Tibial nerve (tissue), 4 donors: ENCODE results near the gene KDM4C. TPM values are rescaled to one million over a fixed set of nuclear protein-coding genes. Genes with fewer than 3 reads are reported as not detected.

Experiments used
- DNase-seq, 2 donors: peaks; one replicate each; pipeline ENCODE4 v3.0.0-alpha.2; 2019; ENCODE audit warnings: low spot score in 2 of 2
- H3K27ac ChIP-seq, 4 donors: fragments of 200-600 bp; sonication (generic) in 3 of 4; one replicate each; pipeline ENCODE4 v1.5.1; 2017 to 2019; ENCODE audit warnings: mild to moderate bottlenecking in 1 of 4
- H3K27me3 ChIP-seq, 2 donors: fragments of 200-600 bp; sonication (generic) in 1 of 2; one replicate each; pipeline versions ENCODE4 v1.5.1 to v1.6.0; 2017 to 2019
- H3K36me3 ChIP-seq, 3 donors: fragments of 200-600 bp; sonication (generic); one replicate each; pipeline ENCODE4 v1.5.1; 2018 to 2019
- H3K4me1 ChIP-seq, 4 donors: fragments of 200-600 bp; sonication (generic) in 3 of 4; one replicate each; pipeline ENCODE4 v1.5.1; 2017 to 2019
- H3K4me3 ChIP-seq, 4 donors: fragments of 200-600 bp; sonication (generic) in 3 of 4; one replicate each; pipeline ENCODE4 v1.5.1; 2017 to 2019; ENCODE audit warnings: mild to moderate bottlenecking in 1 of 4, moderate library complexity in 1 of 4
- H3K9me3 ChIP-seq, 4 donors: fragments of 200-600 bp; sonication (generic) in 3 of 4; one replicate each; pipeline ENCODE4 v1.5.1; 2017 to 2019
- EP300 ChIP-seq, 2 donors: sonication (generic); formaldehyde crosslinking; IDR thresholded peaks; one replicate each; pipeline ENCODE4 v1.6.1; 2017; ENCODE audit warnings: antibody characterized with exemption in 2 of 2, mild to moderate bottlenecking in 1 of 2
- POLR2A ChIP-seq, 2 donors: fragments of 450-650 bp; IDR thresholded peaks; one replicate each; pipeline ENCODE4 v1.6.1; 2017; ENCODE audit warnings: antibody characterized with exemption in 2 of 2, mild to moderate bottlenecking in 2 of 2, moderate library complexity in 2 of 2
- WGBS, 2 donors: methylation state at CpG; one replicate each; pipeline ENCODE4 v1.1.5; 2018; 5-methylcytosine and 5-hydroxymethylcytosine counted together
- total RNA-seq, 4 donors: library from RNA; depleted of rRNA; stranded (reverse); fragments of >200 nt; gene quantifications; one replicate each; pipeline ENCODE4 v1.1.0, GENCODE V29; 2016
- TF ChIP-seq, protein P1 (sequence below), 5 experiments: fragments of 200-600 bp in 3 of 5; fragments of 450-650 bp in 2 of 5; sonication (generic) in 3 of 5; IDR thresholded peaks; one replicate each; pipeline ENCODE4 v1.5.1; 2016 to 2019; ENCODE audit warnings: antibody characterized with exemption in 5 of 5, mild to moderate bottlenecking in 3 of 5, moderate library complexity in 2 of 5

KDM4C gene
- total RNA-seq, 4 donors from 2014 or later = 27.8 to 47.7 (median 38.1) TPM

- WGBS, 2 donors = 82 to 83% methylated on average over 2 of the region's 2 CpGs
- Histone ChIP-seq H3K4me1 (no peaks in the 10 kb centered on the region), H3K27ac (no peak overlapping the region)
Observed at GRCh38 chr9:7006417-7006816, 248.6 kb downstream of the KDM4C start.

DNA sequence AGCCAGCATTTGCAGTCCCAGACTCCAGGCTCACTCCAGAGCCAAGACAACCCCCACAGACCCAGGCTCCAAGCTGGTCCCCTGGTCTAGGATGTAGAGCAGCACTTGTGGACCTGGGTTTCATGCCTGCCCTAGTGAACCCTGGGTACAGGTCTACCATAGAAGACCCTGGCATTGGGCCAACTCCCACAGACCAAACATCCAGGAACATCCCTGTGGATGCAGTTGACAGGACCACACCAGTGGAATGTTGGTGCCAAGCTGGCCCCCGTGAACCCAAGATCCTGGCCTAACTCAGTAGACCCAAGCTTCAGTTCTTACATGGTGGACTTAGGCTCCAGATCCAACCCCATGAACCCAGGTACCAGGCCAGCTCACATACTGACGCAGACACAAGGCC lies 250.6 kb downstream of the KDM4C start:
- 50% methylated on average over 2 of the region's 2 CpGs for WGBS, 2 donors
- TF ChIP-seq POLR2A (IDR thresholded peaks at IDR 0.05) (no peak), EP300 (IDR thresholded peaks at IDR 0.05) (no peak)
- TF ChIP-seq, protein P1, sequence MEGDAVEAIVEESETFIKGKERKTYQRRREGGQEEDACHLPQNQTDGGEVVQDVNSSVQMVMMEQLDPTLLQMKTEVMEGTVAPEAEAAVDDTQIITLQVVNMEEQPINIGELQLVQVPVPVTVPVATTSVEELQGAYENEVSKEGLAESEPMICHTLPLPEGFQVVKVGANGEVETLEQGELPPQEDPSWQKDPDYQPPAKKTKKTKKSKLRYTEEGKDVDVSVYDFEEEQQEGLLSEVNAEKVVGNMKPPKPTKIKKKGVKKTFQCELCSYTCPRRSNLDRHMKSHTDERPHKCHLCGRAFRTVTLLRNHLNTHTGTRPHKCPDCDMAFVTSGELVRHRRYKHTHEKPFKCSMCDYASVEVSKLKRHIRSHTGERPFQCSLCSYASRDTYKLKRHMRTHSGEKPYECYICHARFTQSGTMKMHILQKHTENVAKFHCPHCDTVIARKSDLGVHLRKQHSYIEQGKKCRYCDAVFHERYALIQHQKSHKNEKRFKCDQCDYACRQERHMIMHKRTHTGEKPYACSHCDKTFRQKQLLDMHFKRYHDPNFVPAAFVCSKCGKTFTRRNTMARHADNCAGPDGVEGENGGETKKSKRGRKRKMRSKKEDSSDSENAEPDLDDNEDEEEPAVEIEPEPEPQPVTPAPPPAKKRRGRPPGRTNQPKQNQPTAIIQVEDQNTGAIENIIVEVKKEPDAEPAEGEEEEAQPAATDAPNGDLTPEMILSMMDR (IDR thresholded peaks at IDR 0.05) = no peak
- H3K27me3 ChIP-seq = no peaks in the 10 kb centered on the region
- no peak overlapping the region for H3K27ac ChIP-seq
- no peaks in the 10 kb centered on the region for H3K9me3 ChIP-seq
- peak in 1 of 2 donors; percentile 13 for DNase-seq
- no peaks in the 10 kb centered on the region for H3K4me1 ChIP-seq
- H3K36me3 ChIP-seq = peaks cover 3 to 63% (median 9%) of the 10 kb centered on the region in 3 donors
- H3K4me3 ChIP-seq = no peak overlapping the region

More at GRCh38 chr9:7006417-7006816, 248.6 kb downstream of the KDM4C start:
- TF ChIP-seq, protein P1 (IDR thresholded peaks at IDR 0.05) = no peak
- TF ChIP-seq POLR2A (IDR thresholded peaks at IDR 0.05) (no peak), EP300 (IDR thresholded peaks at IDR 0.05) (no peak)
- no peaks in the 10 kb centered on the region for H3K9me3 ChIP-seq
- peaks cover 3 to 53% (median 9%) of the 10 kb centered on the region in 3 donors for H3K36me3 ChIP-seq
- no peak for DNase-seq
- no peaks in the 10 kb centered on the region for H3K27me3 ChIP-seq
- no peak overlapping the region for H3K4me3 ChIP-seq

DNA sequence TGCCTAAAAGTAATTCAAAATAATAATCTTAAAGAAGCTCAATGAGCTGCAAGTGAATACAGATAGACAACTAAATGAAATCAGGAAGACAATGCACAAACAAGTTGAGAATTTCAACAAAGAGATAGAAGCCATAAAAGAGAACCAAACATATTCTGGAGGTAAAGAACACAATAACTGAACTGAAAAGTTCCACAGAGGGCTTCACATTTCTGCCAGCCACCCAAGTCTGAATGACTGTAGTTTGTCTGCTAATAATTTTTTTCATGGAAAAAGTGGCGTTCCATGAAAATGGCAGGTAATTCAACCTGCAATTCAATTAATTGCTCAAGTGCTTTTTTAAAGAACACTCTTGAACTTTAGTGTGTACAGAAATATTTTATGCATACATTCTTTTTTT lies 251.3 kb downstream of the KDM4C start:
- Histone ChIP-seq H3K27me3 (no peaks in the 10 kb centered on the region), H3K27ac (no peak overlapping the region), H3K4me3 (no peak overlapping the region), H3K36me3 (peaks cover 3 to 64% (median 9%) of the 10 kb centered on the region in 3 donors), H3K9me3 (no peaks in the 10 kb centered on the region), H3K4me1 (no peaks in the 10 kb centered on the region)
- 97 to 100% methylated on average over 1 of the region's 1 CpG for WGBS, 2 donors
- no peak for TF ChIP-seq EP300 (IDR thresholded peaks at IDR 0.05)
- no peak for TF ChIP-seq POLR2A (IDR thresholded peaks at IDR 0.05)
- TF ChIP-seq, protein P1 (IDR thresholded peaks at IDR 0.05) = no peak
- no peak for DNase-seq

- Histone ChIP-seq H3K36me3 (peaks cover 3 to 72% (median 9%) of the 10 kb centered on the region in 3 donors), H3K27ac (no peak overlapping the region), H3K27me3 (no peaks in the 10 kb centered on the region), H3K4me1 (no peaks in the 10 kb centered on the region), H3K9me3 (no peaks in the 10 kb centered on the region), H3K4me3 (no peak overlapping the region)
- 79% methylated on average over 8 of the region's 8 CpGs for WGBS, 2 donors
- TF ChIP-seq POLR2A (IDR thresholded peaks at IDR 0.05) = no peak
- TF ChIP-seq EP300 (IDR thresholded peaks at IDR 0.05) = no peak
- DNase-seq = no peak
Observed at GRCh38 chr9:7011395-7012067, 253.8 kb downstream of the KDM4C start.

DNA sequence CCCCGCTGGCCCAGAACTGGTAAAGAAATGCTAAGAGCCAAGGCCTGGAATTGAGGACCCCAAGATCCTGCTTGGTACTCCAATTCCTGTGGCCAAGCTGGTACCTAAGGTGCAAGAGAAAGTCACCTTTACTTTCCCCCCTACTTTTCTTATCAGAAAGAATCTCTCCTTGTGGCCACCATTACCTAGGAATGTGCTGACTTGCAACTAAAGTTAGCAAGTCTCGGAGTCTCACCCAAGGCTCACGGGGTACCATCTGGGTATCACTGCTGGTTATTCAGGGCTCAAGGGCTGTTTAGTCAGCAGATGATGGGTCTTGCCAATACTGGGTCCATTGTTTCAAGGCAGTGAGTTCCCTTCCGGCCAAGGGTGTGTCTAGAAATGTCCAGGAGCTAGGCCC lies 270.2 kb downstream of the KDM4C start:
- Histone ChIP-seq H3K27me3 (no peaks in the 10 kb centered on the region), H3K4me1 (peaks cover 0 to 4% (median 0%) of the 10 kb centered on the region in 4 donors), H3K27ac (no peak overlapping the region), H3K4me3 (no peak overlapping the region), H3K9me3 (no peaks in the 10 kb centered on the region), H3K36me3 (peaks cover 0 to 14% (median 0%) of the 10 kb centered on the region in 3 donors)
- no peak for DNase-seq
- WGBS, 2 donors = 97 to 98% methylated on average over 4 of the region's 4 CpGs
- TF ChIP-seq, protein P1 (IDR thresholded peaks at IDR 0.05) = no peak
- TF ChIP-seq POLR2A (IDR thresholded peaks at IDR 0.05) (no peak), EP300 (IDR thresholded peaks at IDR 0.05) (no peak)
